Measurements from ENCODE around the gene PKNOX2. TPM values are rescaled to one million over a fixed set of nuclear protein-coding genes. Genes with fewer than 3 reads are reported as not detected.

The PKNOX2 gene
- total RNA-seq, 6 experiments from 2014 or later = 0.09 to 0.31 (median 0.14) TPM

- 62% methylated on average over 4 of the region's 5 CpGs for WGBS (ENCODE audit: insufficient coverage, low coverage, low lambda C conversion rate, missing lambda C conversion rate)
- H3K4me3 ChIP-seq = no peak overlapping the region
- no peaks in the 10 kb centered on the region for H3K9me3 ChIP-seq
- ATAC-seq = no peak
- no peak overlapping the region for H3K27ac ChIP-seq
- H3K4me1 ChIP-seq = no peaks in the 10 kb centered on the region
- intact Hi-C loops (cut with DNase I) = no loop called here
- no peak for DNase-seq
- H3K36me3 ChIP-seq = no peaks in the 10 kb centered on the region
- TF ChIP-seq POLR2A (IDR thresholded peaks at IDR 0.05) = no peak
- TF ChIP-seq CTCF (IDR thresholded peaks at IDR 0.05) = no peak
- no peaks in the 10 kb centered on the region for H3K27me3 ChIP-seq
Observed at GRCh38 chr11:125211191-125211947, 46.8 kb downstream of the PKNOX2 start.

- no peak for ATAC-seq
Observed at GRCh38 chr11:125211948-125212340, 47.4 kb downstream of the PKNOX2 start.

GRCh38 chr11:125214601-125215565, 50.3 kb downstream of the PKNOX2 start:
- ATAC-seq (peak in 3 of 4 donors; percentile 57 to 77 (median 67)), DNase-seq (peak in 1 of 3 donors; percentile 25)
- WGBS (ENCODE audit: insufficient coverage, low coverage, low lambda C conversion rate, missing lambda C conversion rate) = 45% methylated on average over 13 of the region's 18 CpGs
- no peaks in the 10 kb centered on the region for H3K4me1 ChIP-seq
- TF ChIP-seq CTCF (IDR thresholded peaks at IDR 0.05) (no peak), POLR2A (IDR thresholded peaks at IDR 0.05) (no peak)
- no peaks in the 10 kb centered on the region for H3K9me3 ChIP-seq
- H3K4me3 ChIP-seq = no peak overlapping the region
- no peak overlapping the region for H3K27ac ChIP-seq
- no peaks in the 10 kb centered on the region for H3K36me3 ChIP-seq
- intact Hi-C loops (cut with DNase I) = no loop called here
- H3K27me3 ChIP-seq = no peaks in the 10 kb centered on the region

More at GRCh38 chr11:125211948-125212340, 47.4 kb downstream of the PKNOX2 start:
- DNase-seq = no peak
- no peaks in the 10 kb centered on the region for H3K4me1 ChIP-seq
- 63% methylated on average over 4 of the region's 4 CpGs for WGBS (ENCODE audit: insufficient coverage, low coverage, low lambda C conversion rate, missing lambda C conversion rate)
- H3K9me3 ChIP-seq = no peaks in the 10 kb centered on the region
- intact Hi-C loops (cut with DNase I) = no loop called here
- H3K4me3 ChIP-seq = no peak overlapping the region
- no peak for TF ChIP-seq POLR2A (IDR thresholded peaks at IDR 0.05)
- no peak for TF ChIP-seq CTCF (IDR thresholded peaks at IDR 0.05)
- no peak overlapping the region for H3K27ac ChIP-seq
- H3K36me3 ChIP-seq = no peaks in the 10 kb centered on the region
- H3K27me3 ChIP-seq = no peaks in the 10 kb centered on the region

GRCh38 chr11:125215976-125216375, 51.4 kb downstream of the PKNOX2 start:
- H3K36me3 ChIP-seq = no peaks in the 10 kb centered on the region
- ATAC-seq = no peak
- intact Hi-C loops (cut with DNase I) = no loop called here
- H3K9me3 ChIP-seq = no peaks in the 10 kb centered on the region
- no peaks in the 10 kb centered on the region for H3K4me1 ChIP-seq
- no peak overlapping the region for H3K4me3 ChIP-seq
- TF ChIP-seq POLR2A (IDR thresholded peaks at IDR 0.05) (no peak), CTCF (IDR thresholded peaks at IDR 0.05) (no peak)
- no peaks in the 10 kb centered on the region for H3K27me3 ChIP-seq
- WGBS (ENCODE audit: insufficient coverage, low coverage, low lambda C conversion rate, missing lambda C conversion rate) = 46% methylated on average over 2 of the region's 6 CpGs
- H3K27ac ChIP-seq = no peak overlapping the region
- peak in 1 of 3 donors; percentile 2 for DNase-seq
